Measurements from ENCODE around the gene TUT1.
A peak's percentile ranks its signal among the peaks of the same experiment; 100 is the strongest.
"Not testable (repeated sequence)": the region's sequence is repeated elsewhere in the genome, so short reads cannot be mapped to it uniquely, and the experiment has no call there.

TUT1 gene

DNA sequence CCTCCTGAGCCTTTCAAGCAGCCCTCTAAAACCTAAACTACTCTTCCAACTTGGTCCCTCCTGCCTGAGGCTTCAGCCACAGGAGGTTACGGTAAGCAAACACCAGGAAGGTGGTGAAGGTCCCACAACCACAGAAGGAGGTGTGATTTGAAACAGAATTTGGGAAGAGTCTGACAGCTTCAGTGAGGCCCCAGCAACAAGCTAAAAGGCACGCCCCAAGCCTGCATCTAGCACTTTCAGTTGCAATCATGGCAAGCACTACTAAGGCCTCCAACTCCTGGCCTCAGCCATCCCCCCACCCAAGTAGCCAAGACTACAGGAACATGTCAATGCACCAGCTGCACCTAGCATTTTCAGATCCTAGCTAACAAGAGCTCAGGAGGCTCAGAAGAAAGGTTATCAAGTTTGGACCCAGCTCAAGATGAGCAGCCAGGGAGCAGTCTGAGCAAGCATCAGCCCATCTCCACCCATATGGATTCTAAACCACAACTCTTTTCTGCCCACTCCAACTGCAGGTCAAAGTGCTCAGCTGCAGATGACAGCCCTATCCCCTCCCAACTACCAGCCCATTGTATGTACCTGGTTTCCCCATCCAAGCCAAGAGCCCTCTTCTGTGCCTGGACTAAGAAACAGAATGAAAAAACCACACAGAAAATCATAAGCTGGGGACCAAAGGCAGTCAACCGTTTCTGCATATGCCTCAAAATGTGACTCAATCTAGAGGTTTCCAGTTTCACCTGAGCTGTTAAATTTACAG lies 34.3 kb downstream of the TUT1 start:
- TF ChIP-seq Cebpa-rat (IDR thresholded peaks at IDR 0.05), result no peak
- H3K9me3 ChIP-seq, result no peaks in the 10 kb centered on the region
- peak overlapping the region; percentile 91 for H3K4me2 ChIP-seq
- H3K4me1 ChIP-seq, result peaks cover 77% of the 10 kb centered on the region
- H3K36me3 ChIP-seq, result peaks cover 45% of the 10 kb centered on the region
- H3K9ac ChIP-seq, result peak overlapping the region; percentile 70
- H3K27ac ChIP-seq, result peak overlapping the region; percentile 85
- peak overlapping the region; percentile 13; the same call in 1 of the 2 replicates for H3K4me3 ChIP-seq
- H4K20me1 ChIP-seq, result peaks cover 43% of the 10 kb centered on the region
- no peaks in the 10 kb centered on the region for H3K27me3 ChIP-seq

DNA sequence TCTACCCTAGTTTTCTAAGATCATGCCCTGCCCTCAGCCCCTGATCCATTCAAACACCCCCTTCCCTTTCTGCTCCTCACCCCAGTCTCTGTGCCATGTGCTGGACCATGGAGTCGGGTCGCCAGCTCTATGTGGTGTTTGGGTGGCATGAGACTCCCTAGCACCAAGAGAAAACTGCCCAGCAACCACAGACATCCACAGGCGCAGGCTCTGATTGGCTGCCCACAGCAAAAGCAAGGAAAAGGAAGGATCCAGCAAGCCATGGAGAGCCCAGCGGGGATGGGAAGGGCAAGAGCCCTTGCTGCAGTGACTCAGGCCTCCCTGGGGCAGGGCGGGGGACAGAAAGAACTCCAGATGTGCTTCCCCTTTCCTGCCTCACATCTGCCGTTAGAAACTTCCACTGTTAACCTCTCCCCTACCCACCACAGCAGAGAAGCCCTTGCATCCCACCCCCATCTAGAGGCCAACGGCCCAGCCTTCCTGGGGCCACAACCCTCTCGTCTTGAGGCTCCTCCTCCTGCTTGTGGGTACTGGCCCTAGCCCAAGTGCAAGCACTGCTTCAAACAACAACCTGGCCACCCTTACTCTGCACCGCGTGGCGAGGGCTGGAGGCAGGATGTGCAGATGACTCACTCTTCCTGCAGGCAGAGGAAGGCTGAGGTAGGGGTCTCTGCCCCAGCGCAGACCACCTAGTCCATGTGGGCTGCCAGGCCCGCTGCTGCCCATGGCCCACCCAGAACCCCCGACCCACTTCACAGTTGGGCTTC lies 35.0 kb downstream of the TUT1 start:
- no peak for TF ChIP-seq Cebpa-rat (IDR thresholded peaks at IDR 0.05)
- peaks cover 35% of the 10 kb centered on the region for H4K20me1 ChIP-seq
- peak overlapping the region; percentile 91 for H3K4me2 ChIP-seq
- H3K27me3 ChIP-seq, result no peaks in the 10 kb centered on the region
- H3K9ac ChIP-seq, result peak overlapping the region; percentile 70
- H3K27ac ChIP-seq, result peak overlapping the region; percentile 85
- H3K36me3 ChIP-seq, result peaks cover 37% of the 10 kb centered on the region
- H3K4me3 ChIP-seq, result peak overlapping the region; percentile 48
- H3K9me3 ChIP-seq, result no peaks in the 10 kb centered on the region
- H3K4me1 ChIP-seq, result peaks cover 85% of the 10 kb centered on the region

DNA sequence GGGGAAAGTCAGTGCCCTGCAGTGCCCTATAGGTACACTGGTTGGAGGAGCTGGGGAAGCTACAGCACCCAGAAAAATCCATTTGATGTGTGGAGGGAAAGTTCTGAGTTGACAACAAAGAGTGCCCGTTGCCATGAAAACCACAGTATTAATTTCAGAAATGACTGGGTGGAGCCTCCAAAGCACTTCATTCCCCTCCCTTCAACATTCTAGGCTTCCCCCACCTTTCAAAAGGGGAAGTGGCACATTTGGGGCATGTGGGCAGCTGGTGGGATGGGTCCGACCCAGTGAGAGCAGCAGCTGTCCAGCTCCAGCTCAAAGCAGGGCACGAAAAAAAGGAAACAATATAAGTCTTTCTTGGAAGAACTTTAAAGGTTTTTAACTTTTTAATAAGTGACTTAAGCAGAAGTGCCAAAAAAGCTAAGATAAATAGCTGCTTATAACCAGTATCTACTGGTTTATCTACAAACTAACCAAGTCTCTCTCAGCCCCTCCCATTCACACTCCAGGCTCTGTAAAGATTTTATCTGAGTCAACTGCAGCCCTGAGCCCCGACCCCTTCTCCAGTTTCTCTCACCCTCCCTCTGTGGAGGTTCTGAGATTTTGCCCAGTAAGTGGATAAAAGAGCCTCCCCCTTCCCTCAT lies 35.7 kb downstream of the TUT1 start:
- H3K4me1 ChIP-seq, result peaks cover 92% of the 10 kb centered on the region
- no peaks in the 10 kb centered on the region for H3K9me3 ChIP-seq
- H3K27ac ChIP-seq, result peak overlapping the region; percentile 85
- peaks cover 28% of the 10 kb centered on the region for H4K20me1 ChIP-seq
- peaks cover 30% of the 10 kb centered on the region for H3K36me3 ChIP-seq
- H3K4me2 ChIP-seq, result peak overlapping the region; percentile 91
- peak overlapping the region; percentile 48 for H3K4me3 ChIP-seq
- peak overlapping the region; percentile 70 for H3K9ac ChIP-seq
- no peak for TF ChIP-seq Cebpa-rat (IDR thresholded peaks at IDR 0.05)
- no peaks in the 10 kb centered on the region for H3K27me3 ChIP-seq

DNA sequence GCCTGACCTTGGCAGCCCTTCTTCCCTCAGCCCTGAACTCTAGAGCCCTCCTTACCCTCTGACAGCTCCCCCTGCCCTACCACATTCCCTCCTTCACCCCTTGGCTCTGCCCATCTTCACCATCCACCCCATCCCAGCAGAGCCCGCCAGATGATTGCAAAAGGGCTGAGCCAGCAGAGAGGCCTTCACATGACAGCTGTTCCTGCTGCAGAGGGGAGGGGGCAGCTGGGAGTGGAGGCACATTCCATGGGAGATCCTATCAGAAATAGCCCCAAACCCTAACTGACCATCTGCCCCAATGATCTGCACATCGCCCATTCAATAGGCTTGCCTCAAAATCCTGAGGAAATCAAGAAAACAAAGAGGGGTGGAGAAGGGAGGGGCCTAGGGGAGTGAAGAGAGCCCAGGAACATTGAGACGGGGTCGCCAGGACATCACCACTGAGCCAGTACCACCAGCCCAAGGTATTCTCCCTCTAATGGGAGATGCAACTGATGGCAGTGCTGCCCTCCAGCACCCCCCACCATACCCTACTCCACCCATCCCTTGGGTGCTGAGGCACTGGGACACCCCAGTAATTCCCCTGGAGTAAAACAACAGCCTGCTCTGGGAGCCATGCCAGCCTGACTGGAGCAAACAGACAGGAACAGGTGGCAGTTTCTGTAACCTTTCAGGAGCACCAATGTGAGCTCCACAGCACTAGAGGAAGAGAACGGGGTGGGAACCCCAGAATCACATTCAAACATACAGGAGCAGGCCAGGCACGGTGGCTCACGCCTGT lies 36.7 kb downstream of the TUT1 start:
- no peaks in the 10 kb centered on the region for H3K9me3 ChIP-seq
- 0 out of 2 replicates have a peak overlapping the region, but pooled peaks have one; percentile 70 for H3K9ac ChIP-seq
- H3K4me3 ChIP-seq, result 0 out of 2 replicates have a peak overlapping the region, but pooled peaks have one; percentile 21
- peaks cover 97% of the 10 kb centered on the region for H3K4me1 ChIP-seq
- peaks cover 20% of the 10 kb centered on the region for H3K36me3 ChIP-seq
- H3K4me2 ChIP-seq, result peak overlapping the region; percentile 91
- peaks cover 5% of the 10 kb centered on the region; the same call in 1 of the 2 replicates for H3K27me3 ChIP-seq
- 0 out of 2 replicates have a peak overlapping the region, but pooled peaks have one; percentile 85 for H3K27ac ChIP-seq
- TF ChIP-seq Cebpa-rat (IDR thresholded peaks at IDR 0.05), result no peak
- H4K20me1 ChIP-seq, result peaks cover 18% of the 10 kb centered on the region; the same call in 1 of the 2 replicates

DNA sequence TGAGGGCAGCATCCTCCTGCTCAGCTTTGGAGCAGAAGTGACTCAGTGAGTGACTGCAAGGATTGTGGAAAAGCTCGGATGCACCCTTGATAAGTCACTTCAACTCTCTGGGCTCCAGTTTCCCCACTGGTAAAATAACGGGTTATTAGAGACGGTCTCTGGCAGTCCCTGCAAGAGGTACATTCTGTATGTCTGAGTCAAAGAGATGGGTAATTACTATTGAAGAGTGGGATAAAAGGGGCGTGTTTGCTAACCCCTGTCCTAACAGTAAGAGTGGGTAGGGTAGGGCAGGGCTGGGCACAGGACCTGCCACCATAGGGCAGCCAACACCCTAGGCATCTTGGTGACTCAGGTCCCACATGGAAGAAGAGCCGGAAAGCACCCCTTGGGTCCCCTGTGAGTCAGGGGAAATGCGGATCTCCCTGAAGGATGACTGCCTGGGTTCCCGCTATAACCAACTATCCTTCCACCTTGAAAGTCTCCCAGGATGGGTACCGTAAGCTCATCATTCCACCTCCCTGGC lies 37.4 kb downstream of the TUT1 start:
- Histone ChIP-seq H3K9me3 (no peaks in the 10 kb centered on the region), H3K4me1 (peaks cover 91% of the 10 kb centered on the region), H4K20me1 (peaks cover 12% of the 10 kb centered on the region; the same call in 1 of the 2 replicates), H3K4me3 (no peak overlapping the region), H3K36me3 (peaks cover 14% of the 10 kb centered on the region), H3K9ac (no peak overlapping the region), H3K27me3 (peaks cover 12% of the 10 kb centered on the region), H3K4me2 (peak overlapping the region; percentile 91), H3K27ac (peak overlapping the region; percentile 85; the same call in 1 of the 2 replicates)
- no peak for TF ChIP-seq Cebpa-rat (IDR thresholded peaks at IDR 0.05)

DNA sequence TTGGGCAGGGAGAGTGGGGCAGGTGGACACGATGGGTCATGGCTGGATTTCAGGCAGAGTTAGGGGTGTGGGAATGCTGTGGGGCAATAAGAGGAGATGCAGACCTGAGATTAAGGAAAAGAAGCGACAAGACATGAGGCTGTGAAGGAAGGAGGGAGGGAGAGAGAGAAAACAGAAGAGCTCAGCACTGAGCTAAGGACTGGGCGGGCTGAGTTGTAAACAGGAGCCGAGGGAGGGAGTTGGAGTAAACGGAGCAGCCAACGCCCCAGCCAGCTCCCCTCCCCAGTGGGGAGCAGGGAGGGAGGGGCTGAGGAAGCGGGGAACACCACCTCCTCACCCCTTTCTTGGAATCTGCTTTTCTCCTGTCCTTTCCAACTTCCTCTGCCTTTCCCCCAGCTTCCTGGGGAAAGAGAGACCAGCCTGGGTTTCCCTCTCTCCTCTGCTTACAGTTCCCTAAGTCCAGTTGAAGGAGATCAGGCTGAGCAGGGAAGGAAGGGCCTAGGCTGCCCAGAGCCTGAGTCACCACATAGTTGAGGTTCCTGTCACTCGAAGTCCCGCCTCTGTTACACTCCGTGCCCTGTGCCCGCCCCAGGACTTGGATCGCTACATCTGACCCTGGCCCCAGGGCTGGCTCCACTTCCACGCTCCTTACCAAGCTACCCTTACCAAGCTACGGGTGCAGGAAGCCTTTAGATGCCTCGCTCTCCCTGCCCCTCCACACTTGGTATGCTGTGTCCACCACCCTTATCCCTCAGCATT lies 38.1 kb downstream of the TUT1 start:
- H3K9ac ChIP-seq, result peak overlapping the region; percentile 51
- H3K4me2 ChIP-seq, result peak overlapping the region; percentile 91
- H3K27ac ChIP-seq, result peak overlapping the region; percentile 36
- peaks cover 84% of the 10 kb centered on the region for H3K4me1 ChIP-seq
- peaks cover 7% of the 10 kb centered on the region; the same call in 1 of the 2 replicates for H3K36me3 ChIP-seq
- no peak for TF ChIP-seq Cebpa-rat (IDR thresholded peaks at IDR 0.05)
- no peaks in the 10 kb centered on the region for H3K9me3 ChIP-seq
- H3K27me3 ChIP-seq, result peaks cover 18% of the 10 kb centered on the region
- H4K20me1 ChIP-seq, result peaks cover 12% of the 10 kb centered on the region; the same call in 1 of the 2 replicates
- no peak overlapping the region for H3K4me3 ChIP-seq

DNA sequence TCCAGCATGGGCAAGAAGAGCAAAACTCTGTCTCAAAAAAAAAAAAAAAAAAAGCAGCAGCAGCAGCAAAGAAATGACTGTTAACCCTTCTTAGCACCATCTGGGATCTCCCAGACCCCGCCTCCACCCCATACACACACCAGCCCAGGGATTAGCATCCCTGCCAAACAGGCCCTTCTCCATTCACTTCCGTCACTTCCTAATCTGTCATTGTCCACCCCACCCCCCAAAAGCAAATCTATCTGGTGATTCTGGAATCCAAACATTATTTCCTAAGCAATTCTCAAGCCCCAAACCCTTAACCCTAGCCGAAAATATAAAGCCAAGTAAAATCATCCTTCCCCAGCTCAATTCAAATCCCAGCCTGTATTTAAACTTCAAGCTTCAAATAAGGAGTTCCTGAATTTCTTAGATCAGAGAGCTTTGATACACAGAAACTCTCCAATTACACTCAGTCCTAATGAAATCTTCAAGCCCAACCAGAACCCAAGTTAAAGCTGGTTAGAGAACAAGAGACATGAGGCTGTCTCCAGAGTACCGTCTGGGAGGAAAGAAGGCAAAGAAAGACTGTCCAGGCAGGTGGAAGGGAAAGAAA lies 38.7 kb downstream of the TUT1 start:
- TF ChIP-seq Cebpa-rat (IDR thresholded peaks at IDR 0.05), result no peak
- Histone ChIP-seq H3K27ac (peak overlapping the region; percentile 36), H3K27me3 (peaks cover 25% of the 10 kb centered on the region), H3K4me1 (peaks cover 78% of the 10 kb centered on the region), H3K9ac (no peak overlapping the region), H3K4me3 (no peak overlapping the region), H3K9me3 (no peaks in the 10 kb centered on the region), H3K4me2 (peak overlapping the region; percentile 91), H3K36me3 (0 out of 2 replicates have a peak, but pooled peaks cover under 1% of the 10 kb centered on the region), H4K20me1 (peaks cover 15% of the 10 kb centered on the region)

DNA sequence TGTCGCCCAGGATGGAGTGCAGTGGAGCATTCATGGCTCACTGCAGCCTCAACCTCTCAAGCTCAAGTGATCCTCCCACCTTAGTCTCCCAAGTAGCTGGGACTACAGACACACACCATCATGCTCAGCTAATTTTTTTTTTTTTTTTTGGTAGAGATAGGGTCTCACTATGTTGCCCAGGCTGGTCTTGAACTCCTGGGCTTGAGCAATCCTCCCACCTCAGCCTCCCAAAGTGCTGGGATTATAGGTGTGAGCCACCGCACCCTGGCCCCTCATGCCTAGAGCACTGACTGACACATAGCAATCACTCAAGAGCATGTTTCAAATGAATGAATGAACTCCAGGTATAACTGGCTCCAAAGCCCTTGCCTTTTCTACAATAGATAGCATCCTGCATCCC lies 40.8 kb downstream of the TUT1 start:
- H3K36me3 ChIP-seq, H3K27ac ChIP-seq, H3K4me3 ChIP-seq, H3K9ac ChIP-seq, H3K9me3 ChIP-seq: not testable (repeated sequence)
- Histone ChIP-seq H3K27me3 (peaks cover 46% of the 10 kb centered on the region), H3K4me2 (peak overlapping the region; percentile 91; the same call in 1 of the 2 replicates), H3K4me1 (peaks cover 68% of the 10 kb centered on the region), H4K20me1 (peaks cover 23% of the 10 kb centered on the region)

All from BLaER1 (cell line).